ENCODE measurements around the gene SCMH1.

SCMH1 gene

DNA sequence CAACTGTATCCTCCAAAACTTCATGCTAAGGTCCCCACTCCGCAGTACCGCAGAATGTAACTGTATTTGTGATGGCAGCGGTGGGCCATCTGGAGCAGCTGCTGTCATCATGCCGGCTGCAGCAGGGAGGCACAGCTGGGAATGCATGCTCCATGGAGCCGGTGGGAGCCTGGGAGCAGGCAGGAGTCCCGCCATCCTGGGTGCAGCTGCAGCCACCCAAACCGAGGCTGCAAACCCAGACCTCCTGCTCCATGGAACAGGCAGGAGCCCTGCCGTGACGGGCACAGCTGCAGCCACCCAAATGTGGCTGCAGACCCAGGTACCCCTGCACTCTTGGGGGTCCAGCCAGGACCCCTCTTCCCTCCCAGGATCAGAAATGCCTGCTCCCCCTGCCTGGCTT lies 80.3 kb downstream of the SCMH1 start:
- TF ChIP-seq, protein P1, sequence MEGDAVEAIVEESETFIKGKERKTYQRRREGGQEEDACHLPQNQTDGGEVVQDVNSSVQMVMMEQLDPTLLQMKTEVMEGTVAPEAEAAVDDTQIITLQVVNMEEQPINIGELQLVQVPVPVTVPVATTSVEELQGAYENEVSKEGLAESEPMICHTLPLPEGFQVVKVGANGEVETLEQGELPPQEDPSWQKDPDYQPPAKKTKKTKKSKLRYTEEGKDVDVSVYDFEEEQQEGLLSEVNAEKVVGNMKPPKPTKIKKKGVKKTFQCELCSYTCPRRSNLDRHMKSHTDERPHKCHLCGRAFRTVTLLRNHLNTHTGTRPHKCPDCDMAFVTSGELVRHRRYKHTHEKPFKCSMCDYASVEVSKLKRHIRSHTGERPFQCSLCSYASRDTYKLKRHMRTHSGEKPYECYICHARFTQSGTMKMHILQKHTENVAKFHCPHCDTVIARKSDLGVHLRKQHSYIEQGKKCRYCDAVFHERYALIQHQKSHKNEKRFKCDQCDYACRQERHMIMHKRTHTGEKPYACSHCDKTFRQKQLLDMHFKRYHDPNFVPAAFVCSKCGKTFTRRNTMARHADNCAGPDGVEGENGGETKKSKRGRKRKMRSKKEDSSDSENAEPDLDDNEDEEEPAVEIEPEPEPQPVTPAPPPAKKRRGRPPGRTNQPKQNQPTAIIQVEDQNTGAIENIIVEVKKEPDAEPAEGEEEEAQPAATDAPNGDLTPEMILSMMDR (conservative IDR thresholded peaks at IDR 0.05; ENCODE audit: control insufficient read depth, insufficient read depth, low read depth, low read length), result no peak
- no peak for DNase-seq (ENCODE audit: low read depth)
- no peak overlapping the region for H3K4me3 ChIP-seq (ENCODE audit: control insufficient read depth, low read depth, low read length)

DNA sequence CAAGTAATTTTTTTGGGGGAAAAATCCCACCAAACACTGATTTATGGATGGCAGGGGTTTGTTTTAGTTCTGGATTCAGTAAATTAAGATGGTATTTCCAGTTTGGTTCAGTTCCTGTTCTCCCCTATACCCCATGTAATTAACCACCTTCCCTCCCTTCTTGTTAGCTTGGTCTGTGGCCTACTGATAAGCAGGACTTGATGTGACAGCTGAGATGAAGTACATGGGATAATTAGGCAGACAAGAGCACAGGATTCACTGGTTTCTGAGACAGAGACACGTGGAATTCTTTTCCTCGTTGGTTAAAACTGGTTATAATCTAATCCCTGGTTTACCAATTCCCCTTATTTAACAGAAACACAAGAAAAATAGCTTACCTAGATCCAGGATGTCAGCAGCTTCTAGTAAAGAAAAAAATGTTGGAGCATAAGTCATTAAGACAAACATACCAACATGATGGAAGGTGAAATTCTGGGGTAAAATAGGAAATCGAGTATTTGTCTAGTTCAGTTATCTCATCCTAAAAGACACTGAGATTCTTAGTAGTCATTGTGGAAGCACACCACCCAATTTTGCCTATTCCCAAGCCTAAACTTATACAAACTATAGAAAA lies 81.5 kb downstream of the SCMH1 start:
- TF ChIP-seq, protein P1 (conservative IDR thresholded peaks at IDR 0.05; ENCODE audit: control insufficient read depth, insufficient read depth, low read depth, low read length), result no peak
- no peak for DNase-seq (ENCODE audit: low read depth)
- no peak overlapping the region for H3K4me3 ChIP-seq (ENCODE audit: control insufficient read depth, low read depth, low read length)

DNA sequence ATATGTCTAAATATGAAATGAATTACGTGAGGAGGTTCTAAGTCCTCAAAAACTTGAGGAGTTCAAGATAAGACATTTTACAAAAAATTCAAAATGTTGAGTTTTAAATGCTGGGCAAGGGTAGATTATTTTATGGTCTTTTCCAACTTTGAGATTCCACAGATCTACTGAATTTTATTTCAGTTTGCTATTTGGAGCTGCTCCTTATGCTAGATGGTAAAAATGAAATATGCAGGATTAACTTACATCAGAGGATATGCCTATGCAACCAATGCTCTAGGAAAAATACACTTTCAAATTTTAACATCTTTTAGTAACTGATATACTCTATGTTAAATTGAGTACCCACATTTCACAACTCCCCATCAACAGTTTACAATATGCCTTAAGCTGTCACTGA lies 83.1 kb downstream of the SCMH1 start:
- H3K4me3 ChIP-seq (ENCODE audit: control insufficient read depth, low read depth, low read length), result no peak overlapping the region
- DNase-seq (ENCODE audit: low read depth), result no peak
- TF ChIP-seq, protein P1 (conservative IDR thresholded peaks at IDR 0.05; ENCODE audit: control insufficient read depth, insufficient read depth, low read depth, low read length), result no peak

DNA sequence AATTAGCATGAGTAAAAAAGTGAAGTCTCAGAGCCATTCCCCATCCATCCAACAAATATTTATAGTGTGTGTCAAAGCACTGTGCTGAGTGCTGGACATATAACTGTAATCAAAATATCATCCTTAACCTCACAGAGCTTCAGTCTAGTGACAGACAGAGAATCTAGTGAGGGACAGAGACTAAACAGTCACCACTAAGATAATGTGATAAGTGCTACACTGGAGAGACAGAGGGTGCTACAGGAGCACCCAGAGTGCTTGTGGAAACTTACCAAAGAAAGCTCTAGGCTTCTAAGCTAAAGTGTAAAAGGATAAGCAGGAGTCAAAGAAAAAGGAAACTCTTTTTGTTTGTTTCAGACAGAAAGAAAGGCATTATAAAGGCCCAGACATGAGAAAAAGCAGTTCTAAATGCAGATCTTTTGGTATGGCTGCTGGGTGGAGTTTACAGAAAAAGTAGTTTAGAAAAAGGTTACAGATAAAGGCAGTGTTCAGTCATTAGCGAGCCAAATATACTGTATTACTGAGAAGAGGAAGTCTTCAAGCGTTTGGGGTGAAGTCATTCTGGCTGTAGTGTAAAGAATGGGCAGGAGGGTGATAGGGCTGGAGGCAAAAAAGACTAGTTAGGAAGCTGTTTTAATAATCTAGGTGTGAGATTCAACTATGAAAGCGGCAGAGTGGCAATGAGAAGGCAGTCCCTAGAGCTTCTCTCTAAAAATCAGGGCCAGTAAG lies 83.8 kb downstream of the SCMH1 start:
- TF ChIP-seq, protein P1 (conservative IDR thresholded peaks at IDR 0.05; ENCODE audit: control insufficient read depth, insufficient read depth, low read depth, low read length), result no peak
- no peak overlapping the region for H3K4me3 ChIP-seq (ENCODE audit: control insufficient read depth, low read depth, low read length)
- no peak for DNase-seq (ENCODE audit: low read depth)

DNA sequence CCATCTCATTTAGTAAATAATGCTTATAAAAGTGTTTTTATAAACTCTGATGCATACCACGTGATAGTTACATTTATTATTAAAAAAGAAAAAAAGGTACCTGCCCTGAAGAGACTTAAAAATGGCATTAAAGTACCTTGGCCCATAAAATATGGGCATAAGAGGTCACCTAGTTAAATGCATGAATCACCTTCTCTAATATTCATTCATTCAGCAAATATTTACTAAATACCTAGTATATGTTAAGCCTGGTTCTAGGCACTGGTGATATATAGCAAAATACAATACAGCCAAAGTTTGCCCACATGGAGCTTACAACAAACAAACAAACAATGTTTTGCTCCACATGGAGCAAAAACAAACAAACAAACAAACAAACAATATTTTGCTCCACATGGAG lies 87.0 kb downstream of the SCMH1 start:
- H3K4me3 ChIP-seq (ENCODE audit: control insufficient read depth, low read depth, low read length), result no peak overlapping the region

DNA sequence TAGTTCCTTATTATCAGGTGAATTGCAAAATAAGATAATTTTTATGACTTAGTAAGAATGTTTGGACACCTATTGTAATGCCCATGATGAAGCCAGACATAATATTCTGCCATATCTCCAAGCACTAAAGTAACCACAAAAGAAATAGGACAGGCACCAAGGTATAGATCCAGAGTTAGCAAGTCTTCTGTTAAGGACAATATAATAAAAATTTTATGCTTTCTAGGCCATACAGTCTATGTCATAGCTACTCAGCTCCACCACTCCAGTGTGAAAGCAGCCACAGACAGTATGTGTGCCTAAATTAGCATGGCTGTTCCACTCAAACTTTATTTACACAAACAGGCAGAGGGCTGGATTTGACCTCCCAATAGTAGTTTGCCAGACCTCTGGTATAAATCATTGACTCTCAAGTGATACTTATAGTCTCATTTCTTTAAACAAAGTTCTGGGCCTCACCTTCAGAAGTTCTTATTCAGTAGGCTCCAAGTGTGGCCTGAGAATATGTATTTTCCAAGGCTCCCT lies 88.3 kb downstream of the SCMH1 start:
- no peak for DNase-seq (ENCODE audit: low read depth)
- TF ChIP-seq, protein P1 (conservative IDR thresholded peaks at IDR 0.05; ENCODE audit: control insufficient read depth, insufficient read depth, low read depth, low read length), result no peak
- no peak overlapping the region for H3K4me3 ChIP-seq (ENCODE audit: control insufficient read depth, low read depth, low read length)

More for the DNA sequence above, 87.0 kb downstream of the SCMH1 start:
- DNase-seq (ENCODE audit: low read depth), result no peak
- TF ChIP-seq, protein P1 (conservative IDR thresholded peaks at IDR 0.05; ENCODE audit: control insufficient read depth, insufficient read depth, low read depth, low read length), result no peak

All from fibroblast of mammary gland (primary cell).